ENCODE measurements around the gene SDK1.

DNA sequence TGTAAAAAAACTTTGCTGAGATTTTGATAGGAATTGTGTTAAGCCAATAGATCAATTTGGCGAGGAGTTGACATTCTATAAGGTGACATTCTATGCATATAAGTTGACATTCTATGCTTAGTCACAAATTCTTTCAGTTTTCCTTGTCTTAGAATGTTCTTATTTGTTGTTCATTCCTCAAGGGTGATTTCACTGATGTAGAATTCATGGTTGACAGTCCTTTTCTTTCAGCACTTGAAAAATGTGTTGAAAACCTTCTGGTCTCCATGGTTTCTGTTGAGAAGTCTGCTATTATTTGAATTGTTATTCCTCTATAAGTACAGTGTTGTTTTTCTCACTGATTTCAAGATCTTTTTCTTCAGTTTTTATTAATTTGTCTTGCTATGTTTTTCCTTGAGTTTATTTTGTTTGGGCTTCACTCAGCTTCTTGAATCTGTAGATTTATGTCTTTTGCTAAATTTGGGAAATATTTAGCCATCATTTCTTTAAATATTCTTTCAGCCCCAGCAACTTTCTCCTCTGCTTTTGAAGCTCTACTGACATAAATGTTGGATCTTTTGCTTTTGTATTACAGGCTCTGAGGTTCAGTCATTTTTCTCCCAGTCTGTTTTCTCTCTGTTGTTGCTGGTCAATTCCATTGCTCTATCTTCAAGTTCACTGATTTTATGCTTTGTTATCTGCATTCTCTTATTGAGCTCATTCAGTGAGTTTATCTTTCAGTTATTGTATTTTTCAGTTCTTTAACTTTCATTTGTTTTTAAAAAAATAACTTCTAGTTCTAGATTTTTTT lies 154.9 kb downstream of the SDK1 start:
- TF ChIP-seq POLR2A (IDR thresholded peaks at IDR 0.05) (no peak), CTCF (IDR thresholded peaks at IDR 0.05) (no peak)
